IPS-11a (cell line): ENCODE measurements around the gene ARHGAP10.
"Not testable (repeated sequence)": the region's sequence is repeated elsewhere in the genome, so short reads cannot be mapped to it uniquely, and the experiment has no call there.

Experiments used
- H3K4me3 ChIP-seq: one replicate; pipeline ENCODE4 v1.5.1; 2013; ENCODE audit warnings: low read depth, low read length, control low read depth

The ARHGAP10 gene

DNA sequence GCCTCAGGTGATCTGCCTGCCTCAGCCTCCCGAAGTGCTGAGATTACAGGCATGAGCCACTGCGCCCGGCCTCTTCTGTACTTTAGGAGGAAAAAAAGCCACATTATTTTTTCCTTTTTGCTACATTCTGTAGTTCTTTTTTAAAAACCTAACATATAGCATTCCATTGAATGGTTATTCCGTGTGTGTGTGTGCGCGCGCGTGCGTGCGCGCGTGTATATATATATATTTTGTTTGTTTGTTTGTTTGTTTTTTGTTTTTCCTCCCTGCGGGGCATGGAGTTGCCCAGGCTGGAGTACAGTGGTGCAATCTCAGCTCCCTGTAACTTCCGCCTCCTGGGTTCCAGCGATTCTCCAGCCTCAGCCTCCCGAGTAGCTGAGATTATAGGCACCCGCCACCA is 59.5 kb downstream of the ARHGAP10 start:
- no peak overlapping the region for H3K4me3 ChIP-seq

DNA sequence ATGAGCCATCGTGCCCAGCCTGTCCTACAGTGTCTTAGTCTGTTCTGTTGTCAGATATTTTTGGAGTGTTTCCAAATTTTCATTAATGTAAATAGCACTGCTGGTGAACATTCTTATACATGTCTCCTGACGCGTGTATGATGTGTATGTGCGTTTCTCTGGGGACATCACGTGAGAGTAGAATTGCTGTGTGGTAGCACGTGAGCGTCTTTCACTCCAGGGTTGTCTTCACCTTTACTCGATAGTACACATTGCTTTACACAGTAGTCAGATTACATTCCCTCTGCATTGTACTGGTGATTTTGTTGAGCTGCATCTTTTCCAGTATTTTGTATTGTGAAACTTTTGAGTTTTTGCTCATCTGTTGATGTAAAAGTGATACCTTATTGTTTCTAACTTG is 60.0 kb downstream of the ARHGAP10 start:
- H3K4me3 ChIP-seq = no peak overlapping the region

DNA sequence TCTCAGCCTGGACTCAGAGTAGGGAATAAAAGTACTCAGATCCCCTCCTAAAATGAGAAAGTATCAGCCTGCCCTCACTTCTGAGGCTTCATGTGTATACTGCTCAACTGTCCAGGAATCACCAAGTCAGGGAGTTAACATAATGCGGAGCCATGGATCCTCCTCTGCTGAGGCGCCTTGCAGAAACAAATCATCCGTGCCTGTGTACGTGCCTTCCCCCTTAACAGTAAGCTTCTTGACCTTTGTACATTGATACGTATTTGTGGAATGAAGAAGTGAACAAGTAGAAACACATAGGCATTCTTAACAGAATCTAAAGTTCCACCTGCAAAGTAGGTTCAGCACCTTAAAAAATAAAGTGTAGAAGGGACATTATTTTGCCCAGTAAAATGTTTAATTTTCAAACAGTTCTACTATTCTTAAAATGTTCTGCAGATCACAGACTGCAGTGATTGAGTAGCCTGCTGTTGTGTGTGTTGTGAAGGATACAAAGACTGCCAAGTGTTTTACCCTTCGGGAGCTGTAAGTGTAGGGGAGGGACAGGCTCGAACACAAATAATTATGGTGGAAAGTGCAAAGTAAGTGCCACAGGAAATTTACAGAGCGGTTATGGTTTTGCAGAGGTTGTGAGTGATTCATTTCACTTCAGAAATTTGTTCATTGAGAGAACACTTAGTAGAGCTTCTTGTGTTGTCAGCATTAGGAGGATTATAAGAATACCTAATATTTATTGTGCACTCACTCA is 61.9 kb downstream of the ARHGAP10 start:
- H3K4me3 ChIP-seq = no peak overlapping the region

DNA sequence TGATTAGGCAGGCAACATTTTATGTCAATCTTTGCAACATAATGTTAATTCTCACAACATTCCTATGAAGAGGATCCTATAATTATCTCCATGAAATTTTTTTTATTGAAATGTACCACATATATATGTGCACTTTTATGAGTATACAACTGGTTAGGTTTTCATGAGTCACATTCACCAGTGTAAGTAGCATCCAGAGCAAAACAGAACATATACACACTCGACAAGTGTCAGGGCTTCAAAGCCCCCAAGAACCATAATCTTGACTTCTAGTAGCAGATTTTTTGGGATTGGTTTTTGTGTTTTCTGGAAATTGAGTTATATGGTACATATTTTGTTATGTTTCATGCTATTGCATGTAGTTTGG is 62.4 kb downstream of the ARHGAP10 start:
- H3K4me3 ChIP-seq = no peak overlapping the region

DNA sequence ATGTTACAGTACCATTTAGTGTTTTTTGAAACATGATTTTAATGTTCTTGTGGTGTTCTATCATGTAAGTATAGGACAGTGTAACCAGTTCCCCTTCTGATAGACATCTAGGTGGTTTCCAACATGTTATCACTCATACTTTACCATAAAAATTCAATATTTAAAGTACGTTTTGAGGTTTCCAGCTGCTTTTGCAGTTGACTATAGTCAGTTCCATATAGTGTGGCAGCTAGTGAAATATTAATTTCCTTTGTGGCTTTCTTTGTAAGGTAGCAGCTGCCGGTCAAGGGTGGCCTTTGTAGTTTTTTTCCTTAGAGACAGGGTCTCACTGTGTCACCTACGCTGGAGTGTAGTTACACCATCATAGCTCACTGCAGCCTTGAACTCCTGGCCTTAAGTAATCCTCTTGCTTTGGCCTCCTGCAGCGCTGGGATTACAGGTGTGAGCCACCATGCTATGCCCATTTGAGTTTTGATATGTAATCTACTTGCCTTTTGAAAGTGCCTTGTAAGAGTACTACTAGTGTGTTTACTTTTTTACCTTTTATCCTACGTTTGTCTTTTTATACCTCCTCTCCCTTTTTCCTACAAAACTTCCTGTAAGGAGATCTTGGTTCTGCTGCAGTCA is 63.0 kb downstream of the ARHGAP10 start:
- H3K4me3 ChIP-seq = no peak overlapping the region

DNA sequence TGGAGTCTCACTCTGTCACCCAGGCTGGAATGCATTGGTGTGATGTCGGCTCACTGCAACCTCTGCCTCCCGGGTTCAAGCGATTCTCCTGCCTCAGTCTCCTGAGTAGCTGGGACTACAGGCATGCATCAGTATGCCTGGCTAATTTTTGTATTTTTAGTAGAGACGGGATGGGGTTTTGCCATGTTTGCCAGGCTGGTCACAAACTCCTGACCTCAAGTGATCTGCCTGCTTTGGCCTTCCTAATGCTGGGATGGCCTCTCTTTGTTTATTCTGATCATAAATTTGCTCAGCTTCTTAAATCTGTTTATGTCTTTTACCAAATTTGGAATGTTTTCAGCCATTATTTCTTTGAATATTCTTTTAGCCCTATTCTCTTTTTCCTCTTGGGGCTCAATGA is 67.2 kb downstream of the ARHGAP10 start:
- not testable (repeated sequence) for H3K4me3 ChIP-seq

DNA sequence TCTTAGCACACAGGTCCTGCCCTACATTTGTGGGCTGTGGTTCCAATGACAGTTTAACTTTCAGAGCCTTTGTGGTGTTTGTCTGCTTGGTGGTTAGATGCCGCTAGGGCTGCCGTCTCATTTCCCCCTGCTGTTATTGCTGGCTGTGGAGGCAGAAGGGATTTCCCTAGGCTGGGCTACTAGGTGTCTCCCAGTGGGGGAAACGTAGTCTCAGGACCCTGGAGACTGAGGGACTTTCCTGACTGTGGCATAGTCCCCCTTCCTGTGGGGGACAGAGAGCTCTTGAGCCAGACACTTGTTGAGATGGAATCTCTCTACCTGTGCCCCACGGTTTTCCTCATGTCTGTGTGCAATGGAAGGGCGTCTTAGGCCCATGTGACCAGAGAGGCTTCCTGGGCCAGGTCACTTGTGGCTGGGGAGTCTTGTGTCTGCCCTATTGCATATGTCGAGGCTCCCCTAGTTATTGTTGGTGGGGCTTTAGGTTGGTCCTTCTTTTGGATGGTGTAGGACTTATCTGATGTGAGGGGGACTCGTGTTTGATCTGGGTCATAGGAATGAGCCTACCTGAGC is 68.2 kb downstream of the ARHGAP10 start:
- H3K4me3 ChIP-seq = no peak overlapping the region

DNA sequence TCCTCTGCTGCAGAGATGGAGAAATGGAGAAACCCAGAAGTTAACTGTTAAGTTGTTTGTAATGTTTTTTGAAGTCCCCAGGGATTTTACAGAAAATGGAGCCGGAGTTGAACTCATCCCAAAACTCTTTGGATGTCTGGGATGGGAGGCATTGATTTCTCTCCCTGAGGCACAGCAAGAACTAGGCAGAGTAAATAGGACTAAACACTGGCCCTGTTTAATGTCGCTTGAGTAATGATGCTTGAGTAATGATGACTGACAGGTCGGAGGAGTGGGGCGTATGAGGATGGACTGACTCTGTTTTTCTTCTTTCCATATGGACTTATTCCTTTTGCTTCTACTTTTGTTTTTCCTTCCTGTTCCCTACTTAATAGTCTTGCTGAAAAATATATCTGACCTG is 69.9 kb downstream of the ARHGAP10 start:
- no peak overlapping the region for H3K4me3 ChIP-seq

DNA sequence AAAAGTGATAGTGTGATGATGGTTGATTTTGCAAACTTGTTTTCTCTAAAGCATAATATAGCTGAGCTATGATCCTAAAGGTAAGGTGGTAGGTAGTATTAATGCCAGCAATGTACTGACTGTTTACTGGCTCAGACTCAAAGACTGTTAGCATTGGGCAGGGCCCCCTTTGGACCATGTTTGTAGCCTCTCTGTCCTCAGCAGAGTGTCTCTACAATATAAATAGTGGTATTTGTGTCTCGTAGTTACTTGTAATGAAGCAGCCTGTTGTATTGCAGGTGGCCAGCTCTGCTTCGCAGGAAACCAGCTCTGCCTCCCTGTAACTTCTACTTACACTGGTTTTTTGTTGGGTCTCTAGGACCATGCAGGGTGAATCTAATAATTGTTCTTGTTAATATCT is 70.5 kb downstream of the ARHGAP10 start:
- no peak overlapping the region for H3K4me3 ChIP-seq

DNA sequence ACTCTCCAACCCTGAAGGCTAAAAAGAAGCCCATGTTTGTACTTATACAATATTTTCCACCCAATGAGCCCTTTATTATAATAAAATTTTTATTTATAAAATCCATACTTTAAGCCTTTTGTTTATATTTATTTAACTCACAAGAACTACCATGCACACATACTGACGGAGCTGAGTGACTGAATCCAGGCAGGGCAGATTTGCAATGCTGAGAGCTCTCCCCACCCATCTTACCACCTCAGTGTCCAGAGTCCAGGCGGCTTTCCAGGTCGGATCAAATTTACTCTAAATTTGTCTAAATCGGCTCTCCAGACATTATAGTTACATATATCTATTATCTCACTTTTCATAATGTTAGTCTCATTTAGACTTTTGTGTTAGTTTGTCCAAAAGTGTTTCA is 74.1 kb downstream of the ARHGAP10 start:
- H3K4me3 ChIP-seq = no peak overlapping the region

DNA sequence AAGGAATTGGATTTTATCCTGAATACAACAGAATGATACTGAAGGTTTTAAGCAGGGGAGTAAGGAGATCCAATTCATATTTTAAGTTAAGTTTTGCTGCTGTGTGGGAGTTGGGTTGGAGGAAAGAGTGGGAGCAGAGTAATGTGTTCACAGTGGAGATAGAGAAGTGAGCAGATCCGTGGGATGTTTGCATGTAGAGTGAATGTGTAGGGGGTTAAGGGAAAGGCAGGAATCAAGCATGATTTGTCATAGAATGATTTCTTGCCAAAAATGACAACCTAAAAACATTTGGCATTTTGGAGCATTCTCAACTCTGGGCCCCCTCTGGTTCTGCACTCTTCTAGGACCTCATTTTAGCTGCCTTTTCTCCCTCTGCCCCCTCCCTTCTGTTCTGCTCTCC is 76.6 kb downstream of the ARHGAP10 start:
- no peak overlapping the region for H3K4me3 ChIP-seq

DNA sequence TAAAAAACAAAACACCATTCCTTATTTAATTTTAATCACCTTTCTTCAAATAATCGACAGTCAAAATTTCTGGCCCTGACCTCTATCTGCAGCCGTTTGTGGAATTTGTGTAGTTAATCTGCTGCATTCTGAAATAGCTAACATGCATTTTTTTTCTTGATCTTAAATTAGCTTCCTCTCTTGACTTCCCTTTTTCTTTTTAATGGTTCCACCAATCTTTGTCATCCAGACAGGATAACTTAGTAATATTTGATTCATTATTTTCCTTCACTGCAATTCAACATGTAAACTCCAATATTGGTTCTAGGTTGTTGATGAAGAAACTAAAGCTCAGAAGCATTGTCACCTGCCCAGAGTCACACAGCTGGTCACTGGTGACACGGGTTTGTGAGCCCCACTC is 77.3 kb downstream of the ARHGAP10 start:
- H3K4me3 ChIP-seq = no peak overlapping the region

DNA sequence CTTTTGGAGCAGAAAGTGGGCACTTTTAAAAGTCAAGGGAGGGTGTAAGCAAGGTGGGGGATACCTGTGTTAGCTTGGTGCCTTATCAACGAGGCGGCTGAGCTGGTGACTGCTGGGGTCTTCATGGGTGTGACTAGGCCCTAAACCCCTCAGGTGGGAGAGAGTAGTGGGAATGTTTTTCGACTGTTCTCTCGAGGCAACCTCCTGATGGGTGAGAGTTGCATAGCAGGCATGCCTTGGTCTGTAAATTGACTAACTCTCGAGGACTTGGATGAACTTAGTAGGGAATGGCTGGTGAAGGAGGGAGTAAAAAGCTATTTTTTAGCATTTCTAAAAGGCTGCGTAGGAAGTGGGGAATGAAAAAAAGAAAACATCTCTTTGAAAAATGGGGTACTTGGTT is 80.0 kb downstream of the ARHGAP10 start:
- no peak overlapping the region for H3K4me3 ChIP-seq

DNA sequence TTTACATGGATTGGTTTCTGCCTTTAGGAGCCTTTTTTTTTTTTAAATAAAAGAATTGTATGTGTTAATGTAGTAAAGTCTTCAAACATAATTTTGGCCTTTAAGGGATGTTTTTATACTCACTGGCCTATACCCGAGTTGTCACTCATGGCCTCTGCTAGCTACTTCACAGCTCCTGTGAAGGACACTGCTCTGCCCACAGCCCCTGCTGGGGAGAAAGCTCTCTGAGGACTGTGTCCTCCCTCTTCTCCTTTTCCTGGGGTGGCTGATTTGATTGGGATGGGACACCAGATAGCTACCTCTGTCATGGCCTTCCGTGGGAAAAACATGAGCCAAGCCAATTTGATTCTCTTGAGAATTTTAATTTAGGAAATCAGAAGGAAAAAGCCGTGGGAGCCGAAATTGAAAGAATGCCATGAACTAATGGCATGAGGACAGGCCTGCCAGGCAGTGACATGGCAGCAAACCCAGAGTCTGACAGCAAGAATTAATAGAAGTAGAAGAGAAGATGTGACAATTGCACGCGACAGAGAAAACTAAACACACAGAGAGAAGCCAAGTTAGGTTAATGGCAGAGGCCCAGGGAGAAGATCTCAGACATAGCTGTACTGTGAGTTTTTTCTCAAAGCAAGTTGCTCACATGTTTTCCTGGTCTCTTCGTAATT is 81.4 kb downstream of the ARHGAP10 start:
- no peak overlapping the region for H3K4me3 ChIP-seq

DNA sequence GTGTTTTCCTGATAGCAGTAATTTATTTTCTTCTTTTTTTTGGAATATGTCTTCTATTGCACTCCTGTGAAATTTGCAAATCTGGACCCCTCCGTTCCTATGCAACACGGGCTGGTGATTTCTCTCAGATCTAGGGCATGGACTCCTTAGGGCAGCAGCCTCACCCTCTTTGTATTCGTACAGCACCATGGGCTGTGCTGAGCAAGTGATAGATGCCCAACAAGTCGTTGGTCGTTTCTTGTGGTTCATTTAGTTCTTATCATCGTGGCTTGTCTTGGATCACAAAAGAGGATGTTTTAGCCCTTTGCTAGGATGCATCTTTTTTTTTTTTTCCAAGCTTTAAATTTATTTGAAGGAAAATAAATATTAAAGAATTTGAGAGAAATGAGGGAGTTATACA is 82.1 kb downstream of the ARHGAP10 start:
- no peak overlapping the region for H3K4me3 ChIP-seq

DNA sequence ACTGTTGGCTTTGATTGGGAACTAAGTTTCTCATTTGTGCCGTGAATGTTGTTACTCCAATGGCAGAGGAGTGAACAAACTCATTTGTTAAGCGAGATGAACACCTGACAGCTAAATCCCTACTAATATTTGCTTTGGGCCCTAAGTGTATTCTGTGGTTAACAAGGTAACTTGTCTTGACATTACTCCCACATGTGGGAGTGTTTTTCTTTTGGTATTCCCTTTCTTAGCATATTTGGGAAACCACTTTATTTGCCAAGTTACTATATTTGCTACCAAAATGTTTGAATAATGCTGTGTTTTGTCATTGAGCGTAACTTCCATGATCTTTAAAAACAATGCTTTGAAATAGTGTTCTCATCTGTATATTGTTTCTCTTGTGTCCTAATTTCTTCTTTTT is 82.5 kb downstream of the ARHGAP10 start:
- H3K4me3 ChIP-seq = no peak overlapping the region

DNA sequence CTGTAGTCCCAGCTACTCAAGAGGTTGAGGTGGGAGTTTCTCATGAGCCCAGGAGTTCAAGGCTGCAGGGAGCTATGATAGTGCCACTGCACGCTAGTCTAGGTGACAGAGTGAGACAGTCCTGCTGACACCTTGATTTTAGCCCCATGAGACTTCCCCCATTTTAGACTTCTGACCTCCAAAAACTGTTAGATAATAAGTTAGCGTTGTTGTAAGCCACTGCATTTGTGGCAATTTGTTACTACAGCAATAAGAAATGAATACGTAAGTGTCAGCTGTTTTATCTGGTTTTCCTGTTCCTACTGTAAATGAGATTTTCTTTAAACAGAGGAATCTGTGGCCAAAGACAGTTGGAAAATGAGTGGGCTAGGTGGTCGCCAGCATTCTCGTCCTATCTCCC is 83.9 kb downstream of the ARHGAP10 start:
- H3K4me3 ChIP-seq = no peak overlapping the region

DNA sequence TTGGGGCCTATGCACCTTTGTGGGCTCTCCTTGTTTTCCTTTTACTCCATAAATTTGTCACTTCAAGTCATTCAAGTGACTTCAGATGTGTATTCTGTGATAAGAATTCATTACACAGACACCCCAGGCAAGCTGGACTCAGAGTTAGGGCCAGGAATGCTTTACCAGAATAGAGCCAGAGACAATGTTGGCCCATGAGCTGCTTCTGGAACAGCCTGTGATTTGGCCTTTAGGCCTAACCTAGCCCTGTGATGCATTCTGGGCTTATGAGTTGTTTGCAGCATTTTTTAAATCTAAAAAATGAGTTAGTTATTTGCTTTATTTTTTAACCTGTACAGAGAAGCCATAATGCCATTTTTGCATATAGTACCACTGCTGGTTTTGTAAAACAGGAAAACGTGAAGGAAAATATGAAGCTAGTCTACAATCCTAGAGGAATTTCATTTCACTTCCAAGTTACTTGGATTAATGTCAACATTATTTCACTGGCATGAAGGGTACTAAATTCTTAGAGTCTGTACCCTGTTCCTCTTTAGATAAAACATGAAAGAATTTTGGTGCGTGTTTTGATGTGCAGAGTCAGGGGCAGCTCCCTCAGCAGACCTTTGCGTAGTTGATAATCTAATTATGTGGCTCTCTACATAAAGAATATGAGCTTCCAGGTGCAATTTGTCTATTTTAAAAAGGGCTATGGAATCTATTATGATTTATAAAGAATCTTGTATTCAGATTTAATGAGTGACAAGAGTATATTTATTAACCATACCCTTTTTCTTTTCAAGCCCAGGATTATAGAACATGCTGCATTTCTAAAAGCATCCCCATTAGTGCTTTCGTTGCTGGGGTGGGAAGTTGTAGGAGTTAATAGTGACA is 84.7 kb downstream of the ARHGAP10 start:
- no peak overlapping the region for H3K4me3 ChIP-seq

DNA sequence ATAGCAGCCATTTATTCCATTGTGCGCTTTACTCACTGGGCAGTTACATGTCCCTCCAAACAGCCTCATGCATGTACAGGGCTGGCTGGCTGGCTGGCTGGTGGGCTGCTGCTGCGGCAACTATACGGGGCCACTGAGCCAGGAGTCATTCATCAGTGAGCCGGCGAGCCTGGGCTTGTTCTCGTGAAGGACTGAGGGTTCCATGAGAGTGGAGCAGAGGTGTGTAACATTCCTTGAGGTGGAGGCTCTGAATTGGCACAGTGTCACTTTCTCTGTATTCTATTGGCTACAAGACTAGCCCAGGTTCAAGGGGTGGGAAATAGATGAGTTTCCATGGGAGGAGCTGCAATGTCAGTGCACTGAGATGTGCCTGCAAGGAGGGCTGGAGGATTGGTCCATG is 89.1 kb downstream of the ARHGAP10 start:
- no peak overlapping the region for H3K4me3 ChIP-seq

DNA sequence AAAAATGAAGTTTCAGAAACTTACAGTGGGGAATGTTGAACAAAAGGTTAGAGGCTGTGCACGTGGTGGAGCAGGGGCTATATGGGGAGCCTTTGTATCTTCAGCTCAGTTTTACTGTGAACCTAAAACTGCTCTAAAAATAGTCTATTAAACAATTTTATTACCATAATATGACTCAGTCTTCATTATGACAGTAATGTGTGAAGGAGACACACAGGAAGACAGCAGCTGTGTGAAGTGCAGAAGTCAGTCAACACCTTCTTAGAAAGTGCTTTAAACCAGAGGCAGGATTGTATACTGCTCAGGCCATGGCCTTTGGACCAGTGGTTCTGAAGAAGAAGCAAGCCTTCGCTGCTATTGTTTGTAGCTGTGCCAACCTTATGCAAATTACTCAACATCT is 89.7 kb downstream of the ARHGAP10 start:
- no peak overlapping the region for H3K4me3 ChIP-seq

DNA sequence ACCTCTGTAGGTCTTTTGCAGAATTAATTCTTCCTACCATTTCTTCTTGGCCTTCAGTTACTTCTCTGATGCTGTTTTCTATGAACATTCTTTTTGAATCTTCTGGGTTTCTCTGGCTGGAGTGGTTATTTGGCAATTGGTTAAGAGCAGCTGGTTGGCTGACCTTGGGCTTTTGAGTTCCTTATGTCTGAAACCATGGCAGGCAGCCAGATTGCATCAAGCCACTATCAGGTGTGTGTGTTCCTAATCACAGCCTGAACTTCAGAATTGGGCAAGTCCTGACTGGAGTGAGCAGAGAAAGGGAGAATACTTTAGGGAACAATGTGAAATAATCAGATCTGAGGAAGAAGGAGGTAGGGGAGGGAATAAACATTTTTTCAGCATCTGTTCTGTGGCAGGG is 90.2 kb downstream of the ARHGAP10 start:
- no peak overlapping the region for H3K4me3 ChIP-seq
